8988T (cell line): Measurements from ENCODE around the gene SRPK3.
"Not testable (repeated sequence)": the region's sequence is repeated elsewhere in the genome, so short reads cannot be mapped to it uniquely, and the experiment has no call there.

Experiments used
- DNase-seq: peaks from one replicate; pipeline ENCODE4 v3.0.0; 2011

Gene SRPK3

GRCh38 chrX:153780678-153781427 is at the start of gene SRPK3:
Gene SRPK3 (plus strand): TSS chrX:153781041. CDS start chrX:153781087, 46 bp downstream.
- no peak for DNase-seq

GRCh38 chrX:153731117-153731844 is 49.6 kb upstream of the SRPK3 start:
- no peak for DNase-seq

GRCh38 chrX:153731845-153732215 is 49.0 kb upstream of the SRPK3 start:
- no peak for DNase-seq

GRCh38 chrX:153732401-153732800 is 48.4 kb upstream of the SRPK3 start:
- no peak for DNase-seq

- no peak for DNase-seq
Measured at GRCh38 chrX:153733651-153734240, 47.1 kb upstream of the SRPK3 start.

GRCh38 chrX:153734871-153735270 is 46.0 kb upstream of the SRPK3 start:
- no peak for DNase-seq

- no peak for DNase-seq
Measured at GRCh38 chrX:153735274-153735673, 45.6 kb upstream of the SRPK3 start.

- DNase-seq = no peak
Measured at GRCh38 chrX:153736071-153736820, 44.6 kb upstream of the SRPK3 start.

GRCh38 chrX:153736871-153737441 is 43.9 kb upstream of the SRPK3 start:
- no peak for DNase-seq

GRCh38 chrX:153738056-153738605 is 42.7 kb upstream of the SRPK3 start:
- DNase-seq = no peak

- no peak for DNase-seq
Measured at GRCh38 chrX:153739754-153740486, 40.9 kb upstream of the SRPK3 start.

- no peak for DNase-seq
Measured at GRCh38 chrX:153740631-153741222, 40.1 kb upstream of the SRPK3 start.

GRCh38 chrX:153741446-153741845 is 39.4 kb upstream of the SRPK3 start:
- DNase-seq = no peak

GRCh38 chrX:153742111-153742510 is 38.7 kb upstream of the SRPK3 start:
- DNase-seq = not testable (repeated sequence)

- DNase-seq = not testable (repeated sequence)
Measured at GRCh38 chrX:153742796-153743467, 37.9 kb upstream of the SRPK3 start.

GRCh38 chrX:153743468-153744209 is 37.2 kb upstream of the SRPK3 start:
- not testable (repeated sequence) for DNase-seq

GRCh38 chrX:153744210-153745066 is 36.4 kb upstream of the SRPK3 start:
- no peak for DNase-seq

- not testable (repeated sequence) for DNase-seq
Measured at GRCh38 chrX:153745067-153745433, 35.8 kb upstream of the SRPK3 start.

GRCh38 chrX:153746359-153746758 is 34.5 kb upstream of the SRPK3 start:
- DNase-seq = no peak
